SKM-1 (cell line): ENCODE results near the gene C1QL2.
A peak's percentile ranks its signal among the peaks of the same experiment; 100 is the strongest.

Experiments
- DNase-seq: peaks from one replicate; lab custom pipeline; 2025; ENCODE audit not compliant: unreplicated experiment; lab: John Stamatoyannopoulos, UW

C1QL2 gene

GRCh38 chr2:119158563-119159347 is at the start of gene C1QL2:
TSS of gene C1QL2 (minus strand) at chr2:119158751. CDS start at chr2:119158269, 482 bp downstream.
- DNase-seq = no peak

- DNase-seq = no peak
Observed at GRCh38 chr2:119207447-119207846, 48.9 kb upstream of the C1QL2 start.

DNA sequence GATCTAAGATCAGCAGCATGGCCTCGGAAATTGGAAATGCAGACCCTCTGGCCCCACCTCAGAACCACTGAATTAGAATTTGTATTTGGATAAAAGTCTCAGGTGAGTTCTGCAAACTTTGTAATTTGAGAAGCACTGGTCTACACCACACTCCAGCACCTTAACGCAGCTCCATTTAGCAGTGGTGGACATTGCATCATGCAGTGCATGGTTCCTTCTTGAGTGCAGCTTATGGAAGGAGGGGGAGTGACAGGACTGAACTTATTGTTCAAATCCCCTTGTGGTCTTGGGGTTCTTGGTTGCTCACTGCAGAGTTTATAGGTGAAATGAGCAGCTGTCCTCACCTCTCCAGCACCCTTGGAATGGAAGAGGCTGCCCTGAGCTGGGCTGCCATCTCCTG is 47.6 kb upstream of the C1QL2 start:
- peak; percentile 18 for DNase-seq

DNA sequence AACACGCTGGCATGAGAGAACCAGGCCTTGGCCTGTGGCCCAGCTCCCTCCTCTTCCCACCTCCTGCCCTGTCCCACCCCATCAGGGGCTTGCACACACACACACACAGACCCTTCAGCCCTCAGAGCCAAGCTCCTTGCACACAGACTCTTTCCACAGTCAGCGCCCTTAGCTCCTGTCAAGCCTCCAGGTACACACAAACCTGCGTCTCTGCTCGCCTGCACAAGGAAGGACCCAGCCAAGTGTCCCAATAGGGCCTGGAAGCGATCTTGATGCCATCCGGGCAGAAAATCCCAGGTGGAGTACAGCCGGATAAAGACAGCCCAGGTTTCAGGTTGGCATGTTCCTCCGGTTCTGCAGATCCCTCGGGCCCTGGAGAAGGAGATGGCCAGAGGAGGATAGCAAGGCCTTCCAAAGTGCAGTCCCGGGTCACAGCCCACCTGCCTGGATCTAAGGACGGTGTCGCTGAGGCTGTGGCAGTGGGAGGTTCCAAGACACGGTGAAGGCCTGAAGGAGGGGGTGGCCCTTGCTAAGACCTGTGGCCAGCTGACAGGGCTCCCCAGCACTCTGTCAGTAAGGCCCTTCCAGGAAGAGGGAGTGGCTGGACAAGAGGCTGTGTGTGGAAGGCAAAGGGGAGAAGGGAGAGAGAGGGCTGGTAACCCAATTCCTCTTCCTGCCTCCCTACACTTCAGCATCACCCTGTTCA is 46.6 kb upstream of the C1QL2 start:
- no peak for DNase-seq

GRCh38 chr2:119204525-119204924 is 46.0 kb upstream of the C1QL2 start:
- DNase-seq = no peak

DNA sequence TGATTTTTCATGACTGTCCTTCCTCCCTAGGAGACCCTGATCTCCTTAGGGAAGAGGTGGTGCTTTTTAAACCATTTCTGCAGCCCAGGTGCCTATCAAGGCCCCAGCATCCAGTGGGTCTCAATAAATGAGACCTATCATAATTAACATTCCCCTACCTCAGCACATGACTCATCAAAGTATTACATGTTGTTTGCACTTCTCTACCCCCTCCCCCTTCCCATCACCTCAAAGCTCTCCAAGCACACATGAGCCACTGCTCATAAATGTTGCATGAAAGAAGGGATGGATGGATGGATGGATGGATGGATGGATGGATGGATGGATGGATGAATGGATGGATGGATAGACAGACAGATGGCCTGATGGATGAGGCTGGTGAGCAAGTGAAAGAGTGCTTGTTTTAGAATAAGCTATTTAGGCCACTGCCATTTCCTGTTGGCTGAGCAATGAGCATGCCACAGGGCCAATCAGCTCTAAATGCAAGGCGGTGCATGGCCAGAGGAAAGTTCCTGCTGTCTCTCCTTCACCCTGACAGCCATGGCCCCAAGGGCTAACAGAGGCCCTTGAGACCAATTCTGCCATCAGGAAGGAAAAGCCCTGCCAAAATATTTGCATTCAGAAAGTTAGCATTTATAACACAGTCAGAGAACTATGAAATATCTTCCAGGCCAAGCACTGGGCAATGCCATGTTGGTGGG is 44.2 kb upstream of the C1QL2 start:
- no peak for DNase-seq

DNA sequence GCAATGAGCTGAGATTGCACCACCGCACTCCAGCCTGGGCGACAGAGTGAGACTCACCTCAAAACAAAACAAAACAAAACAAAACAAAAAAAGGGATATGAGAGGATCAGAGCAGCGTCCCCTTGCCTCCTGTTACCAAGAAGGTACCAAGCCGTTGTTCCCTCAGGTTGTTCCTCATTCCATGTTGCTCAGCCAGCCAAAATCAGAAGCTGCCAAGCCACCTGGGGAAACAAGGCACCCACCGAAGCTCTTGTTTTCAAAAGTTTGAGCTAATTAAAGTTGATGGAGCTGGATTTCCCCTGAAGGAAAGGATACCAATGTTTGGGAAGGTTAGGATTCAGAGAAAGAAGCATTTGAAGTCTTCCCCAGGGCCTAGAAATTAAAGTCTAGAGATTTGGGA is 43.3 kb upstream of the C1QL2 start:
- DNase-seq = no peak

GRCh38 chr2:119198240-119198840 is 39.8 kb upstream of the C1QL2 start:
- DNase-seq = no peak

- DNase-seq = no peak
Observed at GRCh38 chr2:119197529-119198239, 39.1 kb upstream of the C1QL2 start.

GRCh38 chr2:119197126-119197405 is 38.5 kb upstream of the C1QL2 start:
- no peak for DNase-seq

DNA sequence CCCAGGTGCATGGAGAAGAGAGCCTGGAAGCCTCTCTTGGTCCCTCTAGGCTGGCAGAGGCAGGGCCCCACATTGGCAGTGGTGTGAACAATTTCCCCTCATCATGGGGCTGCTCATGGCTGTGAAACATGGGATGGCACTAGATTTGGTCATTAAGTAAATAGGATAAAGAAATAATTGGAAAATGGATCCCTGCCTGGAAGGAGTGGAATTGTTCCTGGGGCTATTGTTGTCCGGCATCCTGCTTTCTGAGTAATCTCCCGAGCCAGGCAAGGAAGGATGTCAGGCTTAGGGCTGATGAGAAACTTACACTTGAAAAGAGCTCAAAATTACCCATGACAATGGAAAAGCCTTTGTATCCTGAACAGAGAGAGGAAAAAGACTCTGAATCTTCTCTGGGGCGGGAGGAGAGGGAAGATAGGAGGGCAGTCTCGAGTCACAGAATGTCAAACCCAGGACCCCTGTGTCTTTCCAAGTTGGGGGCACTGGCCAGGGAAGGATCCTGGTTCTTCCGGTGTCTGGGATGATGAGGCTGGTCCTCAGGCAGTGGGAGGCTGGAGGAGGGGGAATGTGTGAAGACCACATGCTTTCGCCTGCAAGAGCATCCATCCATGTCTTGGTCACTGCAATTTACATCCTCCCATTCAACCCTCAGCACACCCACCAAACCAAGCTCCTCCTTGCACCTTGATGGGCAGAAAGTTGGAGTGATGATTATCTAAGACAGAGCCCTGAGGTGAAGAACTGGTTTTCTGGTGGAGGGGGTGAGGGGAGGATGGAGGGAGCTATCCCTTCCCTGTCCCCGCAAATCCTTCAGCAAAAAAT is 38.0 kb upstream of the C1QL2 start:
- DNase-seq = no peak

GRCh38 chr2:119195887-119196286 is 37.3 kb upstream of the C1QL2 start:
- DNase-seq = no peak

- no peak for DNase-seq
Observed at GRCh38 chr2:119195001-119195400, 36.5 kb upstream of the C1QL2 start.

GRCh38 chr2:119192893-119193292 is 34.3 kb upstream of the C1QL2 start:
- DNase-seq = no peak

DNA sequence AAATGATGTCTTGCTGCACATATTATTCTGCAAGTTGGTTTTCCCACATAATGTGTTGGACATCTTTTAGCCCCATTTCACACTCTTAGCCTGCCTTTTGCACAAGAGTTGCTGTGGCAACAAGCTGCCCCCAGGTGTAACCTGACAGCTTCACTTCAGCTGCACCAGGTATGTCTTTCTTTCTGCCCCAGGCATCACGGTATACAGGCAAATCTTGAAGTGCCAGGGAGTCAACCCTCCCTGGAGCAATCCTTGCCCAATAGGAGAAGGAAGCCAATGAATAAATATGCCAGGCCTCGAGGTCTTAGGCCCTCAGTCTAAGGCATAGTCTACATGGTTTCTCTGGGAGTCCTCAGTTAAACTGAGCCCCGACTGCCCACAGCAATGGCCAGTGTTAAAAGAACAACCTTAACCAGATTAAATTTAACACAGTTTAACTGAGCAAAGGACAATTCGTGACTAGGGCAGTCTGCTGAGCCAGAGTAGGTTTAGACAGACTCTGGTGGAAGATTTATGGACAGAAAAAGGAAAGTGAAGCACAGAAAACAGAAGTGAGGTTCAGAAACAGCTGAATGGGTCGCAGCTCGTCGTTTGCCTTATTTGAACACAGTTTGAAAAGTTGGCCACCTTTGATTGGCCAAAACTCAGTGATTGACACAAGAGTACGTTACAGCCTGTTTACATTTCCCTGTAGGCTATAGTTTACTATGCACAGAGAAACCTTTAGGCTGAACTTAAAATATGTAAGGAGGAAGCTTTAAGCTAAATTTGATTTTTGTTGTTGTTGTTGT is 32.0 kb upstream of the C1QL2 start:
- no peak for DNase-seq

DNA sequence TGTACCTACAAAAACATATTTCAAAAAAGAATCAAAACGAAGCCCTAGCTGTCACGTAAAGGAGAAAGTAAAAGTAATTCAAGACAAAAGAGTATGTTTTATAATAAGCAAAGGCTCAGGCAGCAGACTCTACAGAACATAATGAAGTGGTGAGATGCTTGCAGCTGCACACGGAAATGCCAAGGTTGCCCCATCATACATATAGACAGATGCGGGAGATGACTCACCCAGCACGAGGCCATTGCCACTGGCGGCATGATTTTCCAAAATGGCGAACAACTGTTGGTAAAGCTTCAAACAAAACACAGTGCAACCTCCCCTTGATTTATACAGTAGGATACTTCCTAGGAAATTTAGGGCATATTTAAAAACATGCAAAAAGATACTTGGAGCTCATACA is 26.0 kb upstream of the C1QL2 start:
- DNase-seq = no peak

DNA sequence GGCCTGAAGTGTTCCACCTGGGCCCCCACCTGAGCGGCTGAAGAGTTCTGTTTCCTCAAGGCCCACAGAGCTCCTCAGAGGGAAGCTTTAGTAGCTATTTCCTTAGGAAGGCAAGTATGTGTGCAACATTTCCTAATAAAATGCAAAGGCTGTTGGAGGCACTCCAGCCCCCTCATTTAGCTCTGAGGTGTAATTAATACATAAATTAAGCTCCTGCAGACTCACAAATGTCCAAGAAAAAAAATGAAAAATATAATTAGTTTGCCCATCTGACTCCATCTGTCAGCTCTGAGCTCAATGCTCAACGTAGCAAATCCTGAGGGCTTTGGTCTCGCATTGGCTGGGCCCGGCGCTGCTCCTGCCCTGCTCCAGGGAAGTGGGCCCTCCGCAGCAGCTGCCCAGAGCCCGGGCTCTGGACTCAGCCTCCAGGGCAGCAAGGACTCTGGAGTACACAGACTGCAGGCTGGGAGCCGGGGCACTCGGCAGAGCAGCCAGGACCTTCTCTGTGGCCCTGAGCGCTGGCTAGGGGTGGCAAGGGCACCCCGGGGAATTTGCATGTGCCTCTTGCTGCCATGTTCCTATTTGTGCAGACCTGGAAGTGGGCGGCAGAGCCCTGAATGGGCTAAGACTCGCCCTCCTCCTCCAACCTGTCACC is 23.4 kb upstream of the C1QL2 start:
- no peak for DNase-seq

GRCh38 chr2:119181391-119181790 is 22.8 kb upstream of the C1QL2 start:
- no peak for DNase-seq

DNA sequence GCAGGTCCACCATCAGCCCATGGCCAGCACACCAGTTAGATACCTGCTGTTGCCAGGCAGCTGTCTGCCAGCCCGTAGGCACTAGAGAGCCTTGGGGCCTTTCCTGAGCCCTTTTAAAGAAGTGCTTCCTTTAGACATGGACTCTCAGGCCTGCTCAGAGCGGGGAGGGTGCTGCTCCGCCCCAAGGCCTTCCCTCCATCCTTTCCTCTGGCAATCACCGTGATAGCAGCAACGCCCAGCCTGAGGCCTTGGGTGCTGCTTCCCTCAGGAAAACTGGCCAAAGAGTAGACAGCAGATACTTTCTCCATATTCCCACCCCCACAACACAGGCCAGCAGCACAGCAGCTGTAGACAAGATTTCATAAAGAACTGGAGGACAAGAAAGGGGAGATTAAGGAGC is 22.3 kb upstream of the C1QL2 start:
- DNase-seq = no peak
